ENCODE measurements around the gene GPR26.

GPR26 gene

GRCh38 chr10:123636598-123637325 lies 29.4 kb upstream of the GPR26 start:
- FAIRE-seq (no peak), DNase-seq (ENCODE audit: insufficient read length, low spot score) (no peak)
- TF ChIP-seq CTCF (IDR thresholded peaks at IDR 0.05; ENCODE audit: insufficient read depth, missing control alignments) = no peak

DNA sequence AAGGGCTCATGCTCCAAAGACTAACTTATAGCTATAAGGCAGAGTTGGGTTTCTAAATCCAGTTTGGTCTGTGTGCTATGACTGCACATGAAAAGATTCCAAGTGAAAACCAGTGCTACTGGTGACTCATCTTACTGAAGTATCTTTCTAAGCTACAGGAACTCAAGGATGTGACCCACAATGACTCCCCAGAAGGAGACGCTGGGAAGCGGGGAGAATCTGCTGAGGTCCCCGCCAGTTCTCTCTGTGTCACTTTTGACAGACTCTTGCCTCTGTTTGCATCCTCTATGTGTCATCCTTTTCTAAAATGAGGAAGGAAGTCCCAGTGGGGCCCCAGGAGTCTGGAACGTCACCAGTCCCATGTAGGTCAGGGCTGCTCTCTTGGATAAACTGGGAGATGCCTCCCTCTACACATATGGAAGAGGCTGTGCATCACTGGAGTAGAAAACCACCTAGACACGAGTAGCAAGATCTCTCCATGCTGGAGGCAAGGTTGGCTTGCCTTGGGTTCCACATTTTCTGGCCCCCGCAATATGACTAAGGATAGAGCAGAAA lies 28.8 kb upstream of the GPR26 start:
- FAIRE-seq = no peak
- no peak for TF ChIP-seq CTCF (IDR thresholded peaks at IDR 0.05; ENCODE audit: insufficient read depth, missing control alignments)
- DNase-seq (ENCODE audit: insufficient read length, low spot score) = no peak

DNA sequence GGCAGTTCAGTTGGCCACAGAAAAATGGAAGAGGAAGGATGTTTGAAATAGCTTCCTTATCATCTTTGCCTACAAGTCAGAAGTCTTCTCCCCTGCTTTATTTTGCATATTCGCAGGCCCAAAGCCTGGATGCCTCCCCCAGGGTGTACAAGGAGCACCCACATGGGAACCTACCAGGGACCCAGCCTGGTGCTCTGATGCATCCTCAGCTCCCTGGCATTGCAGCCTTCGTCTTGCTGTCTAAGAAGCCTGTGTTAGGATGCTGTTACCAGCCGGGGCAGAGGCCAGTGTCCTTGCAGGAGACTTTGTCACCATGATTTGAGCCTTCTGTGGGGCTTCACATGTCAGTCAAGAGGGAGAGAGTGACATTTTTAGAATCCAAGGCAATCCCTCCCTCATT lies 27.0 kb upstream of the GPR26 start:
- no peak for DNase-seq (ENCODE audit: insufficient read length, low spot score)
- no peak for FAIRE-seq

GRCh38 chr10:123640016-123640535 lies 26.1 kb upstream of the GPR26 start:
- no peak for FAIRE-seq
- TF ChIP-seq CTCF (IDR thresholded peaks at IDR 0.05; ENCODE audit: insufficient read depth, missing control alignments) = no peak

More for the DNA sequence above, 27.0 kb upstream of the GPR26 start:
- no peak for TF ChIP-seq CTCF (IDR thresholded peaks at IDR 0.05; ENCODE audit: insufficient read depth, missing control alignments)

DNA sequence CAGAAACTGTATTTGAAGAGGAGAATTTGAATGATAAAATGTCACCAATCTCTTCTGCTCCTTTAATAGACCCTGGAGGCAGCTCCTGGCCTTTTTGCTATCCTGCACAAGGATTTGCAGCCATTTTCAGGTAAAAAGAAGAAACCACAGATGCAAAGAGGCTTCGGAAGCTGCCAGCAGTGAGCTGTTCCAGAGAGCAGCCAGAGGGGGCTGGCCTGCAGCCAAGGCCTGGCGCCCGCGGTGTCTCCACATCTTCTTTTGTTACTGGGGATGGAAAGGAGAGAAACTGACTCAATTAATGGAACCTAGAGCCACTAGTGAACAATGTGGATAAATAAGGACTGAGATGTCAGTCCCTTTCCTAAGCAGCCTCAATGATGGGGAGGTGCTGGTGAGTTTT lies 23.9 kb upstream of the GPR26 start:
- DNase-seq (ENCODE audit: insufficient read length, low spot score) = no peak
- no peak for TF ChIP-seq CTCF (IDR thresholded peaks at IDR 0.05; ENCODE audit: insufficient read depth, missing control alignments)
- FAIRE-seq = no peak

More at GRCh38 chr10:123640016-123640535, 26.1 kb upstream of the GPR26 start:
- no peak for DNase-seq (ENCODE audit: insufficient read length, low spot score)

DNA sequence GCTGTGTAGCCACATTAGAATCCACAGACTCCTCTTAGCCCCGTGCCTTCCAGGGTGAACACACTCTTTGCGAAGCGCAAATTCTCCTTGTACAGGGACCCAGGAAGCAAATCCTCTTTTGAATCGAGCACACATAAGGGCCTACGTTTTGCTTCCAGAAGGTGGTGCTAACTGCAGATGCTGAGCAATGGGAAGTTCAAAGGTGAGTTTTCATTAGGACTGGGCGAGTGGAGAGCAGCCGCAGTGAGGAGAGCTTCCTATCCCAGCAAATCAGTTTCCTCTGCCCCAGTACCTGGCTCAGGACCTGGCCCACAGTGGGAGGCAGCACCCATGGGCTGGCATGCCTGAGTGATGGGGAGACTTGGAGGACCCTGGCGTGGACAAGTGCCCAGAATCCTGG lies 23.5 kb upstream of the GPR26 start:
- DNase-seq (ENCODE audit: insufficient read length, low spot score) (no peak), FAIRE-seq (no peak)
- TF ChIP-seq CTCF (IDR thresholded peaks at IDR 0.05; ENCODE audit: insufficient read depth, missing control alignments) = no peak

DNA sequence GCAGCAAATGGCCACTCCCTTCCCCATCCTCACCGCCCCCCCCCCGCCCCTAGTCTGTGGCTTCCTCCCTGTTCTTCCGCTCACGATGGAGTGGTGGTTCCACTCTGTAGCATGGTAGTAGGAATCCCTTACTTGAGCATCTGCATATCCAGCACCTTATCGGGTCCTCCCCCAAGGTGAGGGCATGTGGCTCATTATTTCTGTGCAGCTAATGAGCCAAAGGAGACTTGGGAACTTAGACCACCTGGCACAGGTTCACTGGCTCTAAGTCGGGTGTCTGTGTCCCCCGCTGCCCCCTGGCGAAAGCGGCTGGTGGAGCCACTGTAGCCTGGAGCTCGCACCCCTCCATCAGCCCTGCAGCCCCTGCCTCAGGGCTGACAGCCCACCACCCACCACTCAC lies 22.8 kb upstream of the GPR26 start:
- FAIRE-seq (no peak), DNase-seq (ENCODE audit: insufficient read length, low spot score) (no peak)
- TF ChIP-seq CTCF (IDR thresholded peaks at IDR 0.05; ENCODE audit: insufficient read depth, missing control alignments) = no peak
